ENCODE data around the gene RNF157.

The RNF157 gene

DNA sequence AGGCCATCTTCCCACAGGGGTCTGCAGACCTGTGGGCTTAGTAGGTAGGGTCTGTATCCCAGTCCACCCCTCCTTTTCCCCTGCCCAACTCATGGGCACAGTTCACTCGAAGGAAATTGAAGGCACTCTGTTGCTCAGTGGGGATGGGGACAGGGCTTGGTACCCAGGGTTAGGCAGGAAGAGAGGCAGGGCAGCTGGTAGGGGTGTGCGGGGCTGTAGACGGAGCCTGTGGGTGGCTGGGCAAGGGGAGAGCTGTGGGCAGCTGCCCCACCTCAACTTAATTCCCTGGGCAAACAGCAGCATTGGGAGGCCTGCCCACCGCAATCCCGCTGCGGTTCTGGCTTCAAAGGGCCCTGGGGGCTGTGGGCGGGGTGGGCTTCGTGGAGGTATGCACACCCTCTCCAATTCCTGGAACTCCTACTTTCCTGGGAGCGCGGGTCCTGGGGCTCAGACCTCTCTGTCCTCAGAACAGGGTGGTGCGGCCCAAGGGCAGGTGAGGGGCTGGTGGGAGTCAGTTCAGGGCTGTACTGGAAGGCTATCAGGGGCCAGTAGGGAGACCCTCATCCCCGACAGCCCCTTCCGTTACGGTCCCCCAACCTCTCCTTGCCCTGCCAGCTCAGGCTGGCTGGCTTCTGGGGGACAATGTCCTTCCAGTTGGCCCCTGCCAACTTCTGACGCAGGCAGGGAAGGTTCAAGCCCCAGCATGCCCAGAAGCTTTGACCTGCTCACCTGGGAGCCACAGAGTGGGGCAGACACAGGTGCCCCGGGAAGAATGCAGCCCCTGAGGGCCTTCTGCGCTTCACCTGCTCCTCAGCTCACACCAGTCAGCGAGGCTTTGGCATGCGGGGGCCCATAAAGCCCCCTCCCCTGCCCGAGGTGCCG is 108.4 kb downstream of the RNF157 start:
- H3K4me3 ChIP-seq (ENCODE audit: low read depth, low read length): no peak overlapping the region
- H3K27ac ChIP-seq: no peak overlapping the region
- H3K36me3 ChIP-seq (ENCODE audit: control insufficient read depth, insufficient read depth, low read length): no peaks in the 10 kb centered on the region
- no peaks in the 10 kb centered on the region for H3K9me3 ChIP-seq (ENCODE audit: control insufficient read depth, low read length)
- H3K4me2 ChIP-seq (ENCODE audit: low read length): no peak overlapping the region
- H3K4me1 ChIP-seq: no peaks in the 10 kb centered on the region
- no peaks in the 10 kb centered on the region for H3K27me3 ChIP-seq (ENCODE audit: control insufficient read depth, insufficient read depth, low read length)
- H3K79me2 ChIP-seq: no peaks in the 10 kb centered on the region
- no peak overlapping the region for H2AFZ ChIP-seq
- TF ChIP-seq, protein P1, sequence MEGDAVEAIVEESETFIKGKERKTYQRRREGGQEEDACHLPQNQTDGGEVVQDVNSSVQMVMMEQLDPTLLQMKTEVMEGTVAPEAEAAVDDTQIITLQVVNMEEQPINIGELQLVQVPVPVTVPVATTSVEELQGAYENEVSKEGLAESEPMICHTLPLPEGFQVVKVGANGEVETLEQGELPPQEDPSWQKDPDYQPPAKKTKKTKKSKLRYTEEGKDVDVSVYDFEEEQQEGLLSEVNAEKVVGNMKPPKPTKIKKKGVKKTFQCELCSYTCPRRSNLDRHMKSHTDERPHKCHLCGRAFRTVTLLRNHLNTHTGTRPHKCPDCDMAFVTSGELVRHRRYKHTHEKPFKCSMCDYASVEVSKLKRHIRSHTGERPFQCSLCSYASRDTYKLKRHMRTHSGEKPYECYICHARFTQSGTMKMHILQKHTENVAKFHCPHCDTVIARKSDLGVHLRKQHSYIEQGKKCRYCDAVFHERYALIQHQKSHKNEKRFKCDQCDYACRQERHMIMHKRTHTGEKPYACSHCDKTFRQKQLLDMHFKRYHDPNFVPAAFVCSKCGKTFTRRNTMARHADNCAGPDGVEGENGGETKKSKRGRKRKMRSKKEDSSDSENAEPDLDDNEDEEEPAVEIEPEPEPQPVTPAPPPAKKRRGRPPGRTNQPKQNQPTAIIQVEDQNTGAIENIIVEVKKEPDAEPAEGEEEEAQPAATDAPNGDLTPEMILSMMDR (IDR thresholded peaks at IDR 0.05): no peak
- H3K9ac ChIP-seq: no peak overlapping the region

DNA sequence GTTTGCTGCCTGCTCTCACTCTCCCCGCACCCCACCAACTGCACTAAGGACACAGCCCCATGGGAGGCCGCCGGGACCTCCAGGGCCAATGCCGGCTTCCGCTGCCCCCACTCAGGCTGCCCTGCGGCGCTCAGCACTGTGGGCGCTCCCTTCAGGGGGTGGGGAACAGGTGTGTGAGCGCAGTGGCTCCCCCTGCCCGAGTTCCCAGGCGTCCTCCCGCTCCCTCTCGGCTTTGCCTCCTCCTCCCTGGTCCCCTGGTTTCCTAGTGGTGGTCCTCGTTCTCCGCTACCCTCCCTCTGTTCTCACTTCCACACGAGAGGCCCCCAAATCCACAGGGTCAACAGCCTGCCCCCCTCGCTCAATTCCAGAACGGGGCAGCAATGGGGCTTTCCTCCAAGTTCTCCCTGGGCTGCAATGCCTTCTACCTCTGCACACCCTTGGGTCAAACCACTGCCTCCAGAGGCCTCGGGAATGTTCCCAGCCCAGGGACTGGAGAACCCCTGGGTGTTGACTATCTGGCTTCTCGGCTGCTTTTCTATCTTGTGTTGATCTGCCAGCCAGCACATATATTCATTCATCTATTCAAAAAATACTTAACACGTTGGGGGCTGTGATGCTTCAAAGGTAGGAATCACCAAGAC is 109.1 kb downstream of the RNF157 start:
- H3K4me2 ChIP-seq (ENCODE audit: low read length): no peak overlapping the region
- H2AFZ ChIP-seq: no peak overlapping the region
- no peaks in the 10 kb centered on the region for H3K79me2 ChIP-seq
- H3K27me3 ChIP-seq (ENCODE audit: control insufficient read depth, insufficient read depth, low read length): no peaks in the 10 kb centered on the region
- H3K9me3 ChIP-seq (ENCODE audit: control insufficient read depth, low read length): no peaks in the 10 kb centered on the region
- H3K27ac ChIP-seq: no peak overlapping the region
- TF ChIP-seq, protein P1 (IDR thresholded peaks at IDR 0.05): no peak
- no peaks in the 10 kb centered on the region for H3K4me1 ChIP-seq
- no peaks in the 10 kb centered on the region for H3K36me3 ChIP-seq (ENCODE audit: control insufficient read depth, insufficient read depth, low read length)
- H3K9ac ChIP-seq: no peak overlapping the region
- H3K4me3 ChIP-seq (ENCODE audit: low read depth, low read length): no peak overlapping the region

DNA sequence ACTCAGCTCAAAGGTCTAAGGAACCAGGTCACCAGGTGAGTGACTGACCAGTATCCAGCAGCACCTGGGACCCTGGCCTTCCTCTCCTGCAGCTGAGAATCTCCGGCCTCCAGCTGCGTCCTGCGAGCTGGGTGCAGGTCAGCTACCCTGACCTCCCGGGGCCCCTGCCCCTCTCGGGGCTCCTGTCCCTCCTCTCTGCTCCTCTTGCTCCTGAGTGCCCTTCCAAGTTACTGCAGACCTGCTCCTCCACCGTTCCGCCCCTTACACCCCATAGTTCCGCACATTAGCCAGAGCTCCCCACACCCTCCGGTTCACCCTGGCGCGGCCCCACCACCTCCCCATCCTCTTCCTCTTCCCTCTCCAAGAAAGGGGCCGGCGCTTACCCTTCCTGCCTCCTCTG is 109.8 kb downstream of the RNF157 start:
- Histone ChIP-seq H3K4me2 (ENCODE audit: low read length) (no peak overlapping the region), H3K79me2 (no peaks in the 10 kb centered on the region), H3K4me1 (no peaks in the 10 kb centered on the region), H2AFZ (no peak overlapping the region), H3K9ac (no peak overlapping the region), H3K9me3 (ENCODE audit: control insufficient read depth, low read length) (no peaks in the 10 kb centered on the region), H3K27me3 (ENCODE audit: control insufficient read depth, insufficient read depth, low read length) (no peaks in the 10 kb centered on the region), H3K27ac (no peak overlapping the region), H3K4me3 (ENCODE audit: low read depth, low read length) (no peak overlapping the region), H3K36me3 (ENCODE audit: control insufficient read depth, insufficient read depth, low read length) (no peaks in the 10 kb centered on the region)
- TF ChIP-seq, protein P1 (IDR thresholded peaks at IDR 0.05): no peak

DNA sequence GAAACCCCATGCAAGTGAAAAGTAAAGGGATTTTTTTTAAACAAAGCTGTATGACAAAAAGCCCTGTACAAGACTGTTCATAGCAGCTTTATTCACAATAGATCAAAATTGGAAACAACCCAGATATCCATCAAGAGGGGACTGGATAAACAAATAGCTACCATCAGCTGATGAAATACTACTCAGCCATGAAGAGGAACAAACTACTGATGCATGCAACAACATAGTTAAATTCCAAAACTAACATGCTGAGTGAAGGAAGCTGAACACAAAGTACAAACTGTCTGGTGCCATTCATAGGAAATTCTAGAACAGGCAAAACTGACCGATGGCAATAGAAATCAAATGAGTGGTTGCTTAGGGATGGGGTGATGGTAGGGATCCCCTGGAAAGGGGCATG is 114.4 kb downstream of the RNF157 start:
- no peak overlapping the region for H3K4me3 ChIP-seq (ENCODE audit: low read depth, low read length)
- no peaks in the 10 kb centered on the region for H3K79me2 ChIP-seq
- no peaks in the 10 kb centered on the region for H3K27me3 ChIP-seq (ENCODE audit: control insufficient read depth, insufficient read depth, low read length)
- TF ChIP-seq, protein P1 (IDR thresholded peaks at IDR 0.05): no peak
- no peaks in the 10 kb centered on the region for H3K36me3 ChIP-seq (ENCODE audit: control insufficient read depth, insufficient read depth, low read length)
- H2AFZ ChIP-seq: no peak overlapping the region
- H3K4me2 ChIP-seq (ENCODE audit: low read length): no peak overlapping the region
- H3K9me3 ChIP-seq (ENCODE audit: control insufficient read depth, low read length): no peaks in the 10 kb centered on the region
- no peaks in the 10 kb centered on the region for H3K4me1 ChIP-seq
- no peak overlapping the region for H3K9ac ChIP-seq
- no peak overlapping the region for H3K27ac ChIP-seq

All from parathyroid adenoma (tissue), 2 donors.